Rectal smooth muscle tissue (tissue), 1 donor: ENCODE results near the gene NAPB.
A peak's percentile ranks its signal among the peaks of the same experiment; 100 is the strongest.
"Not testable (repeated sequence)": the region's sequence is repeated elsewhere in the genome, so short reads cannot be mapped to it uniquely, and the experiment has no call there.

Source experiments
- H3K27ac ChIP-seq: one replicate; pipeline ENCODE4 v1.7.0; 2013; ENCODE audit warnings: low read depth, low read length, inconsistent platforms
- H3K27me3 ChIP-seq: one replicate; pipeline ENCODE4 v1.7.0; 2013; ENCODE audit warnings: low read length; ENCODE audit not compliant: control insufficient read depth, insufficient read depth
- H3K36me3 ChIP-seq: one replicate; pipeline ENCODE4 v1.7.0; 2013; ENCODE audit warnings: low read length; ENCODE audit not compliant: control insufficient read depth, insufficient read depth
- H3K4me1 ChIP-seq: one replicate; pipeline ENCODE4 v1.7.0; 2013; ENCODE audit warnings: low read length; ENCODE audit not compliant: control insufficient read depth, insufficient read depth
- H3K4me3 ChIP-seq: one replicate; pipeline ENCODE4 v1.7.0; 2013; ENCODE audit warnings: low read length
- H3K9ac ChIP-seq: one replicate; pipeline ENCODE4 v1.7.0; 2013; ENCODE audit warnings: low read length

NAPB gene

GRCh38 chr20:23420943-23421931 is at the start of gene NAPB:
TSS of gene NAPB (minus strand) at chr20:23421488. CDS start at chr20:23421402, 86 bp downstream.
- H3K36me3 ChIP-seq, result no peaks in the 10 kb centered on the region
- peaks cover 3% of the 10 kb centered on the region for H3K4me1 ChIP-seq
- peak within 1 kb of the TSS; percentile 93 for H3K4me3 ChIP-seq
- H3K27me3 ChIP-seq, result no peaks in the 10 kb centered on the region
- peak within 1 kb of the TSS; percentile 80 for H3K9ac ChIP-seq
- peak within 1 kb of the TSS; percentile 83 for H3K27ac ChIP-seq

- not testable (repeated sequence) for H3K4me1 ChIP-seq, H3K36me3 ChIP-seq, H3K4me3 ChIP-seq, H3K9ac ChIP-seq, H3K27ac ChIP-seq, H3K27me3 ChIP-seq
Measured at GRCh38 chr20:23466961-23467360, 45.7 kb upstream of the NAPB start.

GRCh38 chr20:23461180-23461579 is 39.9 kb upstream of the NAPB start:
- H3K9ac ChIP-seq, result no peak overlapping the region
- H3K27ac ChIP-seq, result no peak overlapping the region
- H3K27me3 ChIP-seq, result no peaks in the 10 kb centered on the region
- H3K4me3 ChIP-seq, result no peak overlapping the region
- H3K36me3 ChIP-seq, result no peaks in the 10 kb centered on the region
- H3K4me1 ChIP-seq, result no peaks in the 10 kb centered on the region

- Histone ChIP-seq H3K27ac (no peak overlapping the region), H3K9ac (no peak overlapping the region), H3K36me3 (no peaks in the 10 kb centered on the region), H3K27me3 (no peaks in the 10 kb centered on the region), H3K4me3 (no peak overlapping the region), H3K4me1 (no peaks in the 10 kb centered on the region)
Measured at GRCh38 chr20:23459461-23460150, 38.3 kb upstream of the NAPB start.

- Histone ChIP-seq H3K27ac (no peak overlapping the region), H3K9ac (no peak overlapping the region), H3K4me3 (no peak overlapping the region), H3K36me3 (no peaks in the 10 kb centered on the region), H3K4me1 (no peaks in the 10 kb centered on the region), H3K27me3 (no peaks in the 10 kb centered on the region)
Measured at GRCh38 chr20:23456873-23457272, 35.6 kb upstream of the NAPB start.

DNA sequence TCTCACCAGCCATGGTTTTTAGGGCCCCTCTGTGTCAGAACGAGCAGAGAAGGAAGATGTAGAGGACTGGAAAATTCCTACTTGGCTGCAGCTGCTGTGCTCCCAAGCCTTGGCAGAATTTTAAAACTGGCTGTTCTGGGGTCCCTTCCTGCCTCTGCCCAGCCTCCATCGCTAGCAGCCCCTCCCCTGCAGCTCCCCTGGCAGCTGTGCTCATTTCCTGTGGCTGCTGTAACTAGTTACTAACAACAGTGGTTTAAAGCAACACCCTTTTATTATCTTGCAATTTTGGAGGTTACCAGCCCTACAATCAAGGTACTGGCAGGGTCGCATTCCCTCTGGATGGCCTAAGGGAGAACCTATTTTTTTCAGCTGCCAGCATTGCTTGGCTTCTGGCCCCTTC is 35.1 kb upstream of the NAPB start:
- Histone ChIP-seq H3K9ac (no peak overlapping the region), H3K36me3 (no peaks in the 10 kb centered on the region), H3K27me3 (no peaks in the 10 kb centered on the region), H3K4me3 (no peak overlapping the region), H3K4me1 (no peaks in the 10 kb centered on the region), H3K27ac (no peak overlapping the region)

DNA sequence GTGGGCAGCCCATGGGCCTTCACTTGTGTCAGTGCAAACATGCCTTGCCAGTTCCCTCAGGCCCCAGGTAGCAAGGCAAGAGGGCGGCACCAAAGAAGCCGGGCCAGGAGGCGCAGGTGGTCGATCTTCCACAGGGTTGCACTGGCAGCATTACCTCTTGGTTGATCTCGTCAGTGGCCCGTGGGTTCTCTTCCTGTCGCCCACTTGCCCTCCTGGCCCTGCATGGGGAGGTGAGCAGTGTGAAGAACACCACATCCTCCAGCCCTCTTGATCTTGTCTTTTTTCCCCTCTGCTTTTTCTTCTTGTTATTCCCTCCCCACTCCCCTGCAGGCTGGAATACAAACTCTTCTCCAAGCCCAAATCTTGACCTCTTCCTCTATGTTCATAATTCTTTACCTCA is 34.4 kb upstream of the NAPB start:
- H3K27ac ChIP-seq, result no peak overlapping the region
- no peak overlapping the region for H3K4me3 ChIP-seq
- no peaks in the 10 kb centered on the region for H3K4me1 ChIP-seq
- H3K27me3 ChIP-seq, result no peaks in the 10 kb centered on the region
- H3K9ac ChIP-seq, result no peak overlapping the region
- no peaks in the 10 kb centered on the region for H3K36me3 ChIP-seq

DNA sequence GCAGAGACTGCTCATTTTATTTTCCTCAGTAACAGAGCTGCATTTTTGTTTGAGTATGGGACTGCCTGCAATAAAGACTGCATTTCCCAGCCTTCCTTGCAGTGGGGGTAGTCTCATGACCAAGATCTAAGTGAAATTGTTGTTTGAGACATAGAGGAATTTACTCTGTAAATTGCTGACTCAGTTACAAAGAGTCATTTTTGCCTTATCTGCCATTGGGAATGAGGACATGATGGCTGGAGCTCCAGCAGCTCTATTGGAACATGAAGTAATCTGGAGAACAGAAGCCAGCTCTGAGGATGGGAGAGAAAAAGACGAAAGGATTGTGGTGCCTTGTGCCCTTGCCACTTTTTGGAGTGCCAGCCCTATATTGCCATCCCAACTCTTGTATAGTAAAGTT is 33.5 kb upstream of the NAPB start:
- no peak overlapping the region for H3K27ac ChIP-seq
- H3K27me3 ChIP-seq, result no peaks in the 10 kb centered on the region

GRCh38 chr20:23453549-23454543 is 32.6 kb upstream of the NAPB start:
- no peaks in the 10 kb centered on the region for H3K4me1 ChIP-seq
- H3K27ac ChIP-seq, result no peak overlapping the region
- H3K4me3 ChIP-seq, result no peak overlapping the region
- no peaks in the 10 kb centered on the region for H3K27me3 ChIP-seq
- no peak overlapping the region for H3K9ac ChIP-seq
- no peaks in the 10 kb centered on the region for H3K36me3 ChIP-seq

More for the DNA sequence above, 33.5 kb upstream of the NAPB start:
- Histone ChIP-seq H3K9ac (no peak overlapping the region), H3K4me3 (no peak overlapping the region), H3K4me1 (no peaks in the 10 kb centered on the region), H3K36me3 (no peaks in the 10 kb centered on the region)

GRCh38 chr20:23452776-23453175 is 31.5 kb upstream of the NAPB start, which contains the start of gene CST11:
TSS of gene CST11 (minus strand) at chr20:23452876. CDS start at chr20:23452811, 65 bp downstream.
- no peaks in the 10 kb centered on the region for H3K36me3 ChIP-seq
- H3K27me3 ChIP-seq, result no peaks in the 10 kb centered on the region
- H3K4me1 ChIP-seq, result no peaks in the 10 kb centered on the region
- H3K4me3 ChIP-seq, result no peak within 1 kb of the TSS
- H3K9ac ChIP-seq, result no peak within 1 kb of the TSS
- H3K27ac ChIP-seq, result no peak within 1 kb of the TSS

- Histone ChIP-seq H3K27me3 (no peaks in the 10 kb centered on the region), H3K4me1 (no peaks in the 10 kb centered on the region), H3K9ac (no peak overlapping the region), H3K4me3 (no peak overlapping the region), H3K36me3 (no peaks in the 10 kb centered on the region), H3K27ac (no peak overlapping the region)
Measured at GRCh38 chr20:23451956-23452487, 30.7 kb upstream of the NAPB start.
